ENCODE measurements around the gene GOSR2.
"Not testable (repeated sequence)": the region's sequence is repeated elsewhere in the genome, so short reads cannot be mapped to it uniquely, and the experiment has no call there.

GOSR2 gene

GRCh38 chr17:46968224-46968834, 45.4 kb downstream of the GOSR2 start:
- no peak for DNase-seq

DNA sequence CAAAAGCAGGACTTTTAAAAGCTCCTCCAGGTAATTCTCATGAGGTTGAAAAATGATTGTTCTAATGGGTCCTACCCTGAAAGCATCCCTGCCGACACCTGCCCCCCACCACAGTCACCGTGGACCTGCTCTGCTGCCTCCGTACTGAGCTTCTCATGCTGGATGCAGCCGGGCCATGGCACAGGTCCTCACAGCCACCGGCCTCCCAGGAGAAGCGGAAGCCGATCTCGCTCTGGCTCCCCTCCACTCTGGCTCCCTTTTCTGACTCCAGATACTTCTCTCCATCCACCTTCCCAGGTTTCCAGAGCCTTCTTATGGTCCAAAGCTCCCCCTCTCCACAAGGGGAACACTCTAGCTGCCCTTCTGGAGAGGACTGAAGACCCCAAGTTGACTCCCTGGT, 45.9 kb downstream of the GOSR2 start:
- DNase-seq: no peak

- DNase-seq: no peak
Measured at GRCh38 chr17:46971647-46972300, 48.8 kb downstream of the GOSR2 start.

DNA sequence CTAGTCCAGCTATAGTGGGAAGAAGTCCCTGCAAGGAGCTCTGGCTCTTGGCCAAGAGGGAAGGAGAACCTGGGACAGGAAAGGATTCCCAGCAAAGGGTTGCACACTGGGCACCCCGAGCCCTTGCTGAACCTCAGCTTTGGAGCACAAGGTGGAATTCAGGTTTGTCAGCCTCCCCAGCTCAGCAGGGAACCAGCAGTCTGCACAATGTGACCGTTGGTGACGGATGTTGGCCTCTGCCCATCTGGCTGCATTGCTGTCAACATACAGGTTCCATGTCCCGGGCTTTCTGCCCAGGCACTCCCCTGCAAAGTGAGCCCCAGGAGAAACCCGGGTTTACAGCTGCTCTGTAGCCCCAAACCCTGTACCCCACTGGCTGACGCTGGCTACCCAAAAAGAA, 49.4 kb downstream of the GOSR2 start:
- DNase-seq: no peak

DNA sequence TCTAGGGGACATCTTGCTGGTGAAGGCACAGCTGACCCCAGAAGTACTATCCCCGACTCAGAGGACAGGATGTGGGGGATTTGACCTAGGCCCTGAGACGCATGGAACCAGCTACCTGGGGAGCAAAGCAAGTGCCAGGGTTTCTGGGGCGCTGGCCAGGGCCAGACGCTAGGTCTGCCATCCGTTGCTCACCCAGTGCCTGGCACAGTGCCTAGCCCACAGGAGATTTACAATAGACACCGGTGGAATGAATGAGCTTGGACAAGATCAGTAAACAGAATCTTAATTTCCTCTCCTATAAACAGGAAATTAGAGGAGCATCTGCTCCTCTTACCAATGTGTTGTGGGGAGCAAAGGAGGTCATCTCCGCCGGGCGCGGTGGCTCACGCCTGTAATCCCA, 51.1 kb downstream of the GOSR2 start:
- no peak for DNase-seq

DNA sequence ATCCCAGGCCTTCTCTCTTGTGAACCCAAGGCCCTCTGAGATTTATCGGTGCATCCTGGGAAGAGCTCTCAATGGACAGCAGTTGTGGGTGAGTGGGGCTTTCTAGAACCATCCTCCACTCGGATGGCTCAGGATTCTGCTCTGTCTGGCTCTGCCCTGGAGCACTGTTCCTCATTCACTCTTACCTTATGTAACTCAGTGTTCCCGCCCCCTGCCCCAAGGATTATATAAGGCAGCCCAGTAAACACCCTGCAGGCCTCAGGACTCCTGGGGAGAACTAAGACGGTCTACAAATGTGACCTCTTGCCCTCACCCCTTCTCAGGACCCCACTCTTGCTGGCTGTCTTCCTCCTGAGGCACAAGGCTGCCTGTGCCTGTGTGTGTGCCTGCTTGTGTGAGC, 52.3 kb downstream of the GOSR2 start:
- no peak for DNase-seq

GRCh38 chr17:46976626-46977270, 53.8 kb downstream of the GOSR2 start:
- no peak for DNase-seq

DNA sequence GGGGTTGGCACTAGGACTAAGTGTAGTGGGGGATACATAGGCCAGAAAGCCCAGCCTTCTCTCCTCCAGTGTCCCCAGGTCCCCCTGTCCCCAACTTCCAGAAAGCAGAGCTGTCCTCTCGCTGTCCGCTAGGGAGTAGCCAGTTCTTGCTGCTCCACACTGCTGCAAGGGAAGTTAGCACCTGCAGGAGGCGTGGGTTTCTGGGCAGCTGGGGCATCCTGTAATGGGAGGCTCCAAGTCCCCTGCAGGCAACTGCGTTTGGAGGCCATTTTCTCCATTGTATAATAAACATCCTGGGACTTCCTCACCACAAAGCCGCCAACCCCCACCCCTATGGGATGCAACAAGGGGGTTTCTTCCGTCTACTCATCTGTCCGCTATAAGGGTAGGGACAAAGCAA, 54.4 kb downstream of the GOSR2 start:
- no peak for DNase-seq

GRCh38 chr17:46977750-46978488, 55.0 kb downstream of the GOSR2 start:
- DNase-seq: no peak

DNA sequence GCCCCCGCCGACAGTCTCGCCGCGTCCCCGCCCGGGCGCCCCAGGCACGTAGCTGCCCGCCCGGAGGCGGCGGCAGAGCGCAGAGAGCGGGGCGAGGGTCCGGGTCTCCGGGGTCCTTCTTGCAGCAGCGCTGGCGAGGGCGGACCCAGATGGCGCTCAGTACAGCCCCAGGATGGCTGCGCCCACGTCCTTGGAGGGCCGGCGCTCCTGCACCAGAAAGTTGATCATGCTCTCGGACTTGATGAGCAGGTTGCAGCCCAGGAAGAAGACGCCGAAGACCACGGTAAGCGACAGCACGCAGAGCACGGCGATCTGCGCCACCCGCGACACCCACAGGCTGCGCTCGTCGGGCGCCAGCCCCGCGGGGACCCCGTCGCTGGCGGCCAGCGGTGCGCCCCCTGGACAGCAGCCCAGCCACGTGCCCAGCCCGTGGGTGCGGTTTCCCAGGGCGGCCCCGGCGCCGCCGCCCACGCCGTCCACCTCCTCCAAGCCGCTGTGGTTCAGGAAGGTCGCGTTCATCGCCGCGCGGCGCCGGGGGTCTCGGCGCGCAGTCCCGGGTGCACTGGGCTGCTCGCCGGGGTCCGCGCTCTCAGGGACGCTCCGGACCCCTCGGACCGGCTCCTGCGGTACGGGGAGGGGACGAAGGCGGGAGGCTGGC, 55.7 kb downstream of the GOSR2 start:
- no peak for DNase-seq

- no peak for DNase-seq
Measured at GRCh38 chr17:46979147-46979863, 56.3 kb downstream of the GOSR2 start, which contains the start of gene RPRML. TSS of gene RPRML (minus strand) at chr17:46979253. CDS start at chr17:46979007, 246 bp downstream.

GRCh38 chr17:46982577-46982976, 59.6 kb downstream of the GOSR2 start:
- no peak for DNase-seq

GRCh38 chr17:46983782-46984181, 60.8 kb downstream of the GOSR2 start:
- no peak for DNase-seq

- DNase-seq: no peak
Measured at GRCh38 chr17:46984341-46984740, 61.4 kb downstream of the GOSR2 start.

GRCh38 chr17:46984892-46985291, 61.9 kb downstream of the GOSR2 start:
- no peak for DNase-seq

GRCh38 chr17:46986366-46986765, 63.4 kb downstream of the GOSR2 start:
- no peak for DNase-seq

GRCh38 chr17:46987927-46988326, 65.0 kb downstream of the GOSR2 start:
- not testable (repeated sequence) for DNase-seq

GRCh38 chr17:46989637-46990431, 66.9 kb downstream of the GOSR2 start:
- no peak for DNase-seq

- no peak for DNase-seq
Measured at GRCh38 chr17:46991617-46992016, 68.7 kb downstream of the GOSR2 start.
